IMR-90 (cell line): ENCODE results near the gene SLC16A7. TPM values are rescaled to one million over a fixed set of nuclear protein-coding genes. Genes with fewer than 3 reads are reported as not detected.
"Not testable (repeated sequence)": the region's sequence is repeated elsewhere in the genome, so short reads cannot be mapped to it uniquely, and the experiment has no call there.

Experiments
- ATAC-seq: fragments of 200-7000 bp; cut with Tn5 transposase; 2 replicates; pipeline ENCODE4 v1.9.1; 2020; ENCODE audit warnings: low read depth, mild to moderate bottlenecking, moderate library complexity
- BruUV-seq: library from RNA; stranded (reverse); fragments of 400-500 nt; replicated peaks from 2 replicates; lab custom pipeline; 2021; lab: Mats Ljungman, UMichigan
- CTCF ChIA-PET: fragments of 300-600 bp; formaldehyde crosslinking; extraction: SDS; loops from one replicate; lab custom pipeline; 2021; ENCODE audit warnings: antibody characterized with exemption; lab: Yijun Ruan, JAX
- POLR2A ChIA-PET: fragments of 300-600 bp; sonication (Branson Sonifier 250); formaldehyde crosslinking; loops from one replicate; lab custom pipeline; 2022; ENCODE audit warnings: antibody characterized with exemption; ENCODE audit not compliant: unreplicated experiment; lab: Charles Lee
- DNase-seq: peaks from one replicate; pipeline ENCODE4 v3.0.0; 2013
- H2AFZ ChIP-seq: replicated peaks from 2 replicates; pipeline ENCODE3; 2013; ENCODE audit warnings: low read length, mild to moderate bottlenecking; ENCODE audit not compliant: poor library complexity
- H2AK5ac ChIP-seq: 2 replicates; pipeline ENCODE4 v1.6.1; 2013; ENCODE audit warnings: low read depth, low read length, inconsistent platforms
- H2AK9ac ChIP-seq: replicated peaks from 2 replicates; pipeline ENCODE3; 2013; ENCODE audit warnings: mild to moderate bottlenecking, low read depth, low read length, moderate library complexity; ENCODE audit not compliant: poor library complexity
- H2BK120ac ChIP-seq: 2 replicates; pipeline ENCODE4 v1.6.1; 2013; ENCODE audit warnings: low read depth, low read length, inconsistent platforms
- H2BK15ac ChIP-seq: 3 replicates; pipeline ENCODE4 v1.6.1; 2013; ENCODE audit warnings: low read depth, low read length, inconsistent platforms
- H2BK20ac ChIP-seq: 2 replicates; pipeline ENCODE4 v1.6.1; 2013; ENCODE audit warnings: low read depth, mild to moderate bottlenecking, inconsistent platforms, low read length, moderate library complexity
- H2BK5ac ChIP-seq: 2 replicates; pipeline ENCODE4 v1.6.1; 2013; ENCODE audit warnings: mild to moderate bottlenecking, low read depth, low read length, inconsistent platforms; ENCODE audit not compliant: poor library complexity, severe bottlenecking
- H3K14ac ChIP-seq: replicated peaks from 2 replicates; pipeline ENCODE4 v1.6.1; 2013; ENCODE audit warnings: low read depth, low read length, inconsistent platforms
- H3K18ac ChIP-seq: 2 replicates; pipeline ENCODE4 v1.6.1; 2013; ENCODE audit warnings: low read depth, low read length, control low read depth
- H3K23ac ChIP-seq: 2 replicates; pipeline ENCODE4 v1.6.1; 2013; ENCODE audit warnings: low read depth, low read length, inconsistent platforms
- H3K27ac ChIP-seq: 2 replicates; pipeline ENCODE4 v1.5.1; 2013; ENCODE audit warnings: mild to moderate bottlenecking, control low read depth, low read length; ENCODE audit not compliant: insufficient read depth
- H3K27me3 ChIP-seq: 2 replicates; pipeline ENCODE4 v1.6.1; 2013; ENCODE audit warnings: low read length; ENCODE audit not compliant: control insufficient read depth, insufficient read depth
- H3K36me3 ChIP-seq: 2 replicates; pipeline ENCODE4 v1.6.1; 2013; ENCODE audit warnings: low read length, mixed read lengths; ENCODE audit not compliant: control insufficient read depth, insufficient read depth
- H3K4ac ChIP-seq: 2 replicates; pipeline ENCODE4 v1.6.1; 2013; ENCODE audit warnings: low read depth, low read length, inconsistent platforms
- H3K4me1 ChIP-seq: 2 replicates; pipeline ENCODE4 v1.6.1; 2013; ENCODE audit warnings: low read length, mixed read lengths; ENCODE audit not compliant: control insufficient read depth, insufficient read depth
- H3K4me2 ChIP-seq: 2 replicates; pipeline ENCODE4 v1.6.1; 2013; ENCODE audit warnings: low read depth, mild to moderate bottlenecking, control low read depth, low read length, moderate library complexity
- H3K4me3 ChIP-seq: 2 replicates; pipeline ENCODE4 v1.5.1; 2013; ENCODE audit warnings: low read depth, mild to moderate bottlenecking, control low read depth, low read length, moderate library complexity; ENCODE audit not compliant: insufficient read depth
- H3K56ac ChIP-seq: 2 replicates; pipeline ENCODE4 v1.6.1; 2013; ENCODE audit warnings: low read length, inconsistent platforms; ENCODE audit not compliant: insufficient read depth; ENCODE audit errors: extremely low read depth
- H3K79me1 ChIP-seq, 2 experiments: 2 replicates each; pipeline ENCODE4 v1.6.1; 2013; ENCODE audit warnings: low read length in 2 of 2, inconsistent platforms in 1 of 2, low read depth in 1 of 2
- H3K9ac ChIP-seq: 2 replicates; pipeline ENCODE4 v1.6.1; 2013; ENCODE audit warnings: low read depth, low read length, control low read depth
- H3K9me1 ChIP-seq: 2 replicates; pipeline ENCODE4 v1.6.1; 2013; ENCODE audit warnings: low read length, inconsistent platforms; ENCODE audit not compliant: insufficient read depth
- H3K9me3 ChIP-seq: 2 replicates; pipeline ENCODE4 v1.6.1; 2013; ENCODE audit warnings: low read length; ENCODE audit not compliant: control insufficient read depth, insufficient read depth
- H4K20me1 ChIP-seq: 2 replicates; pipeline ENCODE4 v1.6.1; 2013; ENCODE audit warnings: low read length, inconsistent platforms; ENCODE audit not compliant: insufficient read depth
- H4K5ac ChIP-seq: 2 replicates; pipeline ENCODE4 v1.6.1; 2013; ENCODE audit warnings: mild to moderate bottlenecking, low read depth, low read length, control low read depth
- H4K8ac ChIP-seq, 2 experiments: 2 replicates each; pipeline ENCODE4 v1.6.1; 2013; ENCODE audit warnings: low read depth in 2 of 2, low read length in 2 of 2, control low read depth in 1 of 2, inconsistent platforms in 1 of 2
- H4K91ac ChIP-seq: 2 replicates; pipeline ENCODE4 v1.6.1; 2013; ENCODE audit warnings: low read depth, low read length, inconsistent platforms; ENCODE audit not compliant: insufficient read depth
- WGBS, 2 experiments: methylation state at CpG; one replicate each; pipeline versions ENCODE4 v1.1.5 to v1.1.7; 2013; ENCODE audit warnings: missing lambda C conversion rate in 2 of 2; ENCODE audit not compliant: insufficient read length in 1 of 2; ENCODE audit errors: extremely low coverage in 2 of 2; 5-methylcytosine and 5-hydroxymethylcytosine counted together
- dilution Hi-C: fragments of 300-500 bp; cut with HindIII; formaldehyde crosslinking; loops from one replicate; pipeline ENCODE4 v1.14.3; 2018; ENCODE audit warnings: low sequenced_read_pairs; ENCODE audit not compliant: unreplicated experiment
- in situ Hi-C: fragments of 300-500 bp; cut with MboI; formaldehyde crosslinking; loops from 3 replicates; pipeline ENCODE4 v1.14.3; 2019; ENCODE audit warnings: low sequenced_read_pairs, inconsistent platforms, mixed read lengths
- intact Hi-C: fragments of 100-400 bp; cut with micrococcal nuclease; formaldehyde crosslinking; loops from 2 replicates; pipeline ENCODE4 v1.10.0; 2022
- polyA plus RNA-seq, 3 experiments: library from polyadenylated mRNA; depleted of rRNA; stranded (reverse); fragments of >200 nt; gene quantifications; 2 replicates each; pipeline ENCODE4 v1.2.3, GENCODE V29; 2012; ENCODE audit warnings: low replicate concordance in 1 of 3
- total RNA-seq: library from RNA; depleted of rRNA; stranded (reverse); fragments of >200 nt; gene quantifications from 2 replicates; pipeline ENCODE4 v1.2.3, GENCODE V29; 2012

Gene SLC16A7
- total and polyA plus RNA-seq, 2 of the 4 experiments (the other 2 are of a cell fraction), result 2.6 to 21.5 TPM

DNA sequence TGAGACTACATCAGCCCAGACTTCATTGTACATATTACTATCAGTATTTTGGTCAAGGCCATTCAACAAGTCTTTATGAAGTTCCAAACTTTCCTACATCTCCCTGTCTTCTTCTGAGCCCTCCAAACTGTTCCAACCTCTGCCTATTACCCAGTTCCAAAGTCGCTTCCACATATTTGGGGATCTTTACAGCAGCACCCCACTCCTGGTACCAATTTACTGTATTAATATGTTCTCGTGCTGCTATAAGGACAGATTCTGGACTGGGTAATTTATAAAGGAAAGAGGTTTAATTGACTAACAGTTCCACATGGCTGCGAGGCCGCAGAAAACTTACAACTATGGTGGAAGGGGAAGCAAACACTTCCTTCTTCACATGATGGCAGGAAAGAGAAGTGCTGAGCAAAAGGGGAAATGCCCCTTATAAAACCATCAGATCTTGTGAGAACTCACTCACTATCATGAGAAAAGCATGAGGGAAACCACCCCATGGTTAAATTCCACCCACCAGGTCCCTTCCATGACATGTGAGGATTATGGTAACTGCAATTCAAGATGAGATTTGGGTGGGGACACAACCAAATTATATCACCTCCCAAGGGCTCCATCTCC, 17.1 kb downstream of the SLC16A7 start:
- H2BK120ac ChIP-seq, ATAC-seq, H3K36me3 ChIP-seq, H3K9me1 ChIP-seq, H3K27me3 ChIP-seq, H4K5ac ChIP-seq, H3K4me1 ChIP-seq, POLR2A ChIA-PET, CTCF ChIA-PET, in situ Hi-C loops, H4K8ac ChIP-seq, H2BK20ac ChIP-seq, H3K23ac ChIP-seq, H3K14ac ChIP-seq, H4K91ac ChIP-seq, H4K20me1 ChIP-seq, H3K79me1 ChIP-seq, H2AFZ ChIP-seq, H3K4me2 ChIP-seq, dilution Hi-C loops, H3K4ac ChIP-seq, H3K27ac ChIP-seq, H2AK5ac ChIP-seq, H3K18ac ChIP-seq, H2BK5ac ChIP-seq, H3K9ac ChIP-seq, intact Hi-C loops, H2BK15ac ChIP-seq, BruUV-seq, H3K4me3 ChIP-seq, H2AK9ac ChIP-seq, H3K56ac ChIP-seq, DNase-seq: not testable (repeated sequence)
- no CpG with 5 or more reads among the region's 4 CpGs for WGBS, 2 experiments
- peaks cover 11% of the 10 kb centered on the region for H3K9me3 ChIP-seq
